H1 (cell line): ENCODE results near the gene ATXN7L3B.

Source experiments
- CEBPB ChIP-seq: IDR thresholded peaks from 2 replicates; pipeline ENCODE4 v1.6.1; 2012; ENCODE audit warnings: low read depth, low read length
- MAFK ChIP-seq: IDR thresholded peaks from 2 replicates; pipeline ENCODE4 v1.6.1; 2012; ENCODE audit warnings: low read depth, mild to moderate bottlenecking, improper control_type of control experiment, low read length
- POLR2AphosphoS5 ChIP-seq: IDR thresholded peaks from 2 replicates; pipeline ENCODE4 v1.6.1; 2011; ENCODE audit warnings: low read depth, low read length
- SP2 ChIP-seq: IDR thresholded peaks from 2 replicates; pipeline ENCODE4 v1.6.1; 2012; ENCODE audit warnings: mild to moderate bottlenecking, low read length, inconsistent platforms
- TF ChIP-seq, protein P1 (sequence below), 3 experiments: IDR thresholded peaks; 1 replicate in 2 of 3; 2 replicates in 1 of 3; pipeline versions ENCODE4 v1.5.1 to v1.6.1; 2011; ENCODE audit warnings: low read length in 3 of 3, mild to moderate bottlenecking in 3 of 3, inconsistent platforms in 2 of 3, low read depth in 1 of 3, moderate library complexity in 1 of 3; ENCODE audit not compliant: insufficient read depth in 1 of 3; ENCODE audit errors: control extremely low read depth in 1 of 3

DNA sequence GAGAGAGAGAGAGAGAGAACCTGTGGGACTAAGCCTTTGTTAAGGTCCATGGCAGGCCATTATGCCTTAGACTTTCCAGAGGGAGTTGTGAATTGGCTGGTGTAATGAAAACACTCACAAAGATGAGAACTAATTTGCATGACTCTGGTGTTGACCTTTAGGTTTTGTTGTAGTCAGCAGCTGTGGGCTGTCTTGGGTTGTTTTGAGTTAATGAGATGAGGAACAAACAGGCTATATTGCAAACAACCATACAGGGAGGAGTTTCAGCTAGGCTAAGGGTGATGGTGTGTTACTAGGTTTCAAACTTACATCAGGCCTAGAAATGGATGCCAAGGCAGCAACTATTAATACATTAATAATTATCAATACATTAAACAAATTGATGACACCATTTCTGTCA is 26.3 kb downstream of the ATXN7L3B start:
- TF ChIP-seq SP2 = no peak
- TF ChIP-seq MAFK = no peak
- TF ChIP-seq CEBPB = no peak
- no peak for TF ChIP-seq POLR2AphosphoS5
- TF ChIP-seq, protein P1, sequence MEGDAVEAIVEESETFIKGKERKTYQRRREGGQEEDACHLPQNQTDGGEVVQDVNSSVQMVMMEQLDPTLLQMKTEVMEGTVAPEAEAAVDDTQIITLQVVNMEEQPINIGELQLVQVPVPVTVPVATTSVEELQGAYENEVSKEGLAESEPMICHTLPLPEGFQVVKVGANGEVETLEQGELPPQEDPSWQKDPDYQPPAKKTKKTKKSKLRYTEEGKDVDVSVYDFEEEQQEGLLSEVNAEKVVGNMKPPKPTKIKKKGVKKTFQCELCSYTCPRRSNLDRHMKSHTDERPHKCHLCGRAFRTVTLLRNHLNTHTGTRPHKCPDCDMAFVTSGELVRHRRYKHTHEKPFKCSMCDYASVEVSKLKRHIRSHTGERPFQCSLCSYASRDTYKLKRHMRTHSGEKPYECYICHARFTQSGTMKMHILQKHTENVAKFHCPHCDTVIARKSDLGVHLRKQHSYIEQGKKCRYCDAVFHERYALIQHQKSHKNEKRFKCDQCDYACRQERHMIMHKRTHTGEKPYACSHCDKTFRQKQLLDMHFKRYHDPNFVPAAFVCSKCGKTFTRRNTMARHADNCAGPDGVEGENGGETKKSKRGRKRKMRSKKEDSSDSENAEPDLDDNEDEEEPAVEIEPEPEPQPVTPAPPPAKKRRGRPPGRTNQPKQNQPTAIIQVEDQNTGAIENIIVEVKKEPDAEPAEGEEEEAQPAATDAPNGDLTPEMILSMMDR (IDR thresholded peaks at IDR 0.05; ENCODE audit: control extremely low read depth in 1 of 3, insufficient read depth in 1 of 3, low read depth in 1 of 3, low read length in 3 of 3) = no peak
